Measurements from ENCODE around the gene UTP3.

UTP3 gene

DNA sequence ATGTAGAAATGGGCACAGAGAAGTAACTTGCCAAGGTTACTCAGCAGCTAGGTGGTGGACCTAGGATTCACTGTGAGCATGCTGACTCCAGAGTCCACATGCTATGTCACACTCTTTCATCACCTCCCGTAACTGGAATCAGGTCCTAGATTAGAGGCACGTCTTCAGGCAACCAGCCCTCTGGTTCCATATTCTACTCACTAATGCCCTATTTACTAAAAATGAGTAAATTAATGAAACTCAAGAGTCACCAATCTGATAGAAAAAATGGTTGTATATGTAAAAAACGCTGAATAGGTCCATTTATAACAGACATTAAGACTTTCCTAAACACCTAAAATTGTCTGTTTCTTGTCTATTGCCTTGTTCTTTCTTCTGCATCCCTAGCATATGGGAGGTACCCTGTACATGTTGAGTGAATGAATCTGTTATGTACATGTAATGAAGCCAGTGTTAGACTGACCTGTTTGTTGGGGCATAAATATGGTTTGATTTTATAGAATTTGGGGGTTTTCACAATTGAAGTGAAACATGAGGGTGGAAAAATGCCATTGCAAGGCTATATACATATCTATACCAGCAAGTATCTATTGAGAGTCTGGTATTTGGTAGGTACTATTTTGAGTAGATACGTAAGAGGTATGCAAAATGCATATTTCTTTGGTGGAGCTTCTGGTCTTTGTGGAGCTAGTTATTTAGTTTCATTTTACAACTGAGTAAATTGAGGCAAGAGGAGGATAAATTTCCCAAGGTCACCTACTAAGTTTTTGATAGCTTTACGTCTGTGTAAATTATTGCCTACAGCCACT, 26.0 kb downstream of the UTP3 start:
- no peak overlapping the region for H4K91ac ChIP-seq (ENCODE audit: low read depth, low read length, poor library complexity)
- H3K14ac ChIP-seq (ENCODE audit: low read length): no peak overlapping the region
- no peak overlapping the region for H2AFZ ChIP-seq (ENCODE audit: low read length)
- no peaks in the 10 kb centered on the region for H3K36me3 ChIP-seq (replicated peaks in 1 of 2; ENCODE audit: control insufficient read depth in 2 of 2, insufficient read depth in 2 of 2, low read length in 2 of 2)
- no peak overlapping the region for H3K9ac ChIP-seq (ENCODE audit: low read depth, low read length, poor library complexity)
- no peak overlapping the region for H3K23ac ChIP-seq (ENCODE audit: low read depth, low read length, poor library complexity)
- no peak overlapping the region for H3K4me2 ChIP-seq (ENCODE audit: insufficient read depth, low read length, poor library complexity, severe bottlenecking)
- H2AK5ac ChIP-seq (ENCODE audit: low read depth, low read length): no peak overlapping the region
- no peaks in the 10 kb centered on the region for H3K9me3 ChIP-seq (replicated peaks in 1 of 2; ENCODE audit: control insufficient read depth in 2 of 2, insufficient read depth in 1 of 2, low read depth in 1 of 2, low read length in 2 of 2)
- H3K18ac ChIP-seq (ENCODE audit: low read length): no peak overlapping the region
- no peak for DNase-seq (ENCODE audit: low spot score)
- WGBS, 2 donors (ENCODE audit: extremely low coverage in 2 of 2, insufficient read length in 2 of 2, insufficient replicate concordance in 1 of 2): no CpG with 5 or more reads among the region's 5 CpGs
- no peak overlapping the region for H3K4ac ChIP-seq (ENCODE audit: low read length)
- peaks cover 5% of the 10 kb centered on the region for H3K79me1 ChIP-seq (ENCODE audit: low read depth, low read length)
- H3K27me3 ChIP-seq (ENCODE audit: control insufficient read depth in 3 of 3, insufficient read depth in 3 of 3, low read depth in 1 of 3, low read length in 3 of 3): no peaks in the 10 kb centered on the region
- H2BK12ac ChIP-seq (ENCODE audit: low read length): no peak overlapping the region
- H3K27ac ChIP-seq (replicated peaks; ENCODE audit: low read length): no peak overlapping the region
- H3K4me3 ChIP-seq (ENCODE audit: low read length in 2 of 2): no peak overlapping the region
- H3K4me1 ChIP-seq (ENCODE audit: control insufficient read depth in 2 of 2, insufficient read depth in 1 of 2, low read depth in 1 of 2, low read length in 2 of 2): peaks cover 5 to 9% of the 10 kb centered on the region in 2 donors
- no peak overlapping the region for H2BK15ac ChIP-seq (ENCODE audit: low read length)
- no peak overlapping the region for H2BK5ac ChIP-seq (ENCODE audit: low read length)
- no peak overlapping the region for H4K8ac ChIP-seq (ENCODE audit: low read depth, low read length)
- H2BK120ac ChIP-seq (ENCODE audit: low read depth, low read length): no peak overlapping the region

DNA sequence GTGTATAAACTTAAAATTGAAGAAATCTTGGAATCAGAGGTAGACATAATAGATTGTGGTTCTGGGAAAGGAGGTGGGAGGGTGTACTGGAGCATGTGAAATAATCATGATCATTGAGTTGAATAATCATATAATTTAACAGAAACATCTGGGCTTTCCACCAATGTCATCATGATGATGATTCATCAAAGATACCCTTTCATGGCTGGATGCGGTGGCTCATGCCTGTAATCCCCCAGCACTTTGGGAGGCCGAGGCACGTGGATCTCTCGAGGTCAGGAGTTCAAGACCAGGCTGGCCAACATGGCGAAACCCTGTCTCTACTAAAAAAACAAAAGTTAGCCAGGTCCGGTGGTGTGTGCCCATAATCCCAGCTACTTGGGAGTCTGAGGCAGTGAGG, 26.8 kb downstream of the UTP3 start:
- no peak overlapping the region for H3K18ac ChIP-seq (ENCODE audit: low read length)
- no peak overlapping the region for H2AFZ ChIP-seq (ENCODE audit: low read length)
- no peaks in the 10 kb centered on the region for H3K27me3 ChIP-seq (ENCODE audit: control insufficient read depth in 3 of 3, insufficient read depth in 3 of 3, low read depth in 1 of 3, low read length in 3 of 3)
- H2BK15ac ChIP-seq (ENCODE audit: low read length): no peak overlapping the region
- H3K4me1 ChIP-seq (ENCODE audit: control insufficient read depth in 2 of 2, insufficient read depth in 1 of 2, low read depth in 1 of 2, low read length in 2 of 2): peaks cover 3% of the 10 kb centered on the region in 2 donors
- H3K4me3 ChIP-seq (ENCODE audit: low read length in 2 of 2): no peak overlapping the region
- peaks cover 5% of the 10 kb centered on the region for H3K79me1 ChIP-seq (ENCODE audit: low read depth, low read length)
- no peak overlapping the region for H2BK12ac ChIP-seq (ENCODE audit: low read length)
- no peak overlapping the region for H4K91ac ChIP-seq (ENCODE audit: low read depth, low read length, poor library complexity)
- no peak for DNase-seq (ENCODE audit: low spot score)
- H3K9me3 ChIP-seq (replicated peaks in 1 of 2; ENCODE audit: control insufficient read depth in 2 of 2, insufficient read depth in 1 of 2, low read depth in 1 of 2, low read length in 2 of 2): no peaks in the 10 kb centered on the region
- H4K8ac ChIP-seq (ENCODE audit: low read depth, low read length): no peak overlapping the region
- no peak overlapping the region for H2BK5ac ChIP-seq (ENCODE audit: low read length)
- H3K4me2 ChIP-seq (ENCODE audit: insufficient read depth, low read length, poor library complexity, severe bottlenecking): no peak overlapping the region
- no peak overlapping the region for H3K27ac ChIP-seq (replicated peaks; ENCODE audit: low read length)
- no peak overlapping the region for H3K23ac ChIP-seq (ENCODE audit: low read depth, low read length, poor library complexity)
- H3K14ac ChIP-seq (ENCODE audit: low read length): no peak overlapping the region
- no peak overlapping the region for H2BK120ac ChIP-seq (ENCODE audit: low read depth, low read length)
- no peak overlapping the region for H3K9ac ChIP-seq (ENCODE audit: low read depth, low read length, poor library complexity)
- H3K36me3 ChIP-seq (replicated peaks in 1 of 2; ENCODE audit: control insufficient read depth in 2 of 2, insufficient read depth in 2 of 2, low read length in 2 of 2): no peaks in the 10 kb centered on the region
- no peak overlapping the region for H3K4ac ChIP-seq (ENCODE audit: low read length)
- WGBS, 2 donors (ENCODE audit: extremely low coverage in 2 of 2, insufficient read length in 2 of 2, insufficient replicate concordance in 1 of 2): no CpG with 5 or more reads among the region's 6 CpGs
- H2AK5ac ChIP-seq (ENCODE audit: low read depth, low read length): no peak overlapping the region

DNA sequence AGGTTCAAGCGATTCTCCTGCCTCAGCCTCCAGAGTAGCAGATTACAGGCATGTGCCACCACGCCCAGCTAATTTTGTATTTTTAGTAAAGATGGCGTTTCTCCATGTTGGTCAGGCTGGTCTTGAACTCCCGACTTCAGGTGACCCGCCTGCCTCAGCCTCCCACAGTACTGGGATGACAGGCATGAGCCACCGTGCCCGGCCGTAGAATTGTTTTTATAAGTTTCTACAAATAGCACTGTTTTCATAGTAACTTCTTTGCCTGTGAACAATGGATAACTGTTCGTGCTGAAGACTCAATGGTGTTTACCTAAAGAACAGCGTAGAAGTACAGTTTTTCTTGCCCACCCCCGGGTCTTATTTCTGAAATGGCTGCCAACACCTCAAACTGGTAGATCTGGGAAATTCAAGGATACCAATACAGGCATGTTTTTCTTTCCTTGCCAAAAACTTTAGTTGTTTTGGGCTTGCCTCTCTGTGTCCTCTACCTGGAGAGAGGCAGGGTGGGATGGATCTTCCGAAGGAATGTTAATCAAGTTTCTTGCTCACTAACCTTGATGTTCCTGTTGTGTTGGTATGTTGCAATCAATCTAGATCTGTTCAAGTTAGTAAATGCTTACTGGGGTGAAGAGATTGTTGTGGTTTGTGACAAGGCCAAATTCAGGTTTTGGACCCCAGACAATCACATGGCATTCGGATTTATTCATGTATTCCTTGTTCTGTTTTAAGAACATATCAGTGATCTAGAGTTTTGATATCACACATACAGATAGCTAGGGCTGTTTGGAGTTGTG, 30.7 kb downstream of the UTP3 start:
- Histone ChIP-seq H3K9ac (ENCODE audit: low read depth, low read length, poor library complexity) (no peak overlapping the region), H3K14ac (ENCODE audit: low read length) (no peak overlapping the region), H4K91ac (ENCODE audit: low read depth, low read length, poor library complexity) (no peak overlapping the region), H3K18ac (ENCODE audit: low read length) (no peak overlapping the region), H2BK12ac (ENCODE audit: low read length) (no peak overlapping the region), H3K79me1 (ENCODE audit: low read depth, low read length) (peaks cover 5% of the 10 kb centered on the region), H2AK5ac (ENCODE audit: low read depth, low read length) (no peak overlapping the region), H3K4me3 (ENCODE audit: low read length in 2 of 2) (no peak overlapping the region), H3K4me2 (ENCODE audit: insufficient read depth, low read length, poor library complexity, severe bottlenecking) (no peak overlapping the region), H3K27me3 (ENCODE audit: control insufficient read depth in 3 of 3, insufficient read depth in 3 of 3, low read depth in 1 of 3, low read length in 3 of 3) (no peaks in the 10 kb centered on the region), H3K4me1 (ENCODE audit: control insufficient read depth in 2 of 2, insufficient read depth in 1 of 2, low read depth in 1 of 2, low read length in 2 of 2) (peaks cover 8 to 9% of the 10 kb centered on the region in 2 donors), H2BK5ac (ENCODE audit: low read length) (no peak overlapping the region), H3K9me3 (replicated peaks in 1 of 2; ENCODE audit: control insufficient read depth in 2 of 2, insufficient read depth in 1 of 2, low read depth in 1 of 2, low read length in 2 of 2) (no peaks in the 10 kb centered on the region), H2BK120ac (ENCODE audit: low read depth, low read length) (no peak overlapping the region), H4K8ac (ENCODE audit: low read depth, low read length) (no peak overlapping the region), H3K4ac (ENCODE audit: low read length) (no peak overlapping the region), H2BK15ac (ENCODE audit: low read length) (no peak overlapping the region), H2AFZ (ENCODE audit: low read length) (no peak overlapping the region), H3K36me3 (replicated peaks in 1 of 2; ENCODE audit: control insufficient read depth in 2 of 2, insufficient read depth in 2 of 2, low read length in 2 of 2) (no peaks in the 10 kb centered on the region), H3K27ac (replicated peaks; ENCODE audit: low read length) (no peak overlapping the region), H3K23ac (ENCODE audit: low read depth, low read length, poor library complexity) (no peak overlapping the region)
- no peak for DNase-seq (ENCODE audit: low spot score)
- no CpG with 5 or more reads among the region's 13 CpGs for WGBS, 2 donors (ENCODE audit: extremely low coverage in 2 of 2, insufficient read length in 2 of 2, insufficient replicate concordance in 1 of 2)

DNA sequence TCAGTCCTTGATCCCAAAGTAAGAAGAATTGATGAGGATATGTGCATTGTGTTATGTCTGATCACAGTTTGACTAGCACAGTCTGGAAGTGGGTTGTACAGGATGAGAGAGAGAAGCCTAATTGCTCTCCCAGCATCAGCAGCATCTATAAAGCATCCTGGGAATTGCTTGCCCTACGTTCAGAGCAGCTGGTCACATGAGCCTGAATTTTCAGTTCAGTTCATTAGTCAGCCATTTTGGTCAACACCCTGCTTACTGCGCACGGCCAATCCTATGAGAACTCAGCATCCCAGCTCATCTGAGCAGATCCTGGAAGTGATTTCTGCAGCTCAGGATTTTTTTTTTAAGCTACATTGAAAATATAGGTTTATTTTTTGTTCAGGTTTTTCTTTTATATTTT, 33.4 kb downstream of the UTP3 start, which contains the start of gene RUFY3:
TSS of gene RUFY3 (plus strand) at position 218 of the 400 bp plus-strand sequence. CDS start 610 bp downstream, outside the sequence.
- H4K8ac ChIP-seq (ENCODE audit: low read depth, low read length): no peak within 1 kb of the TSS
- no CpG with 5 or more reads among the region's 3 CpGs for WGBS, 2 donors (ENCODE audit: extremely low coverage in 2 of 2, insufficient read length in 2 of 2, insufficient replicate concordance in 1 of 2)
- peak within 1 kb of the TSS; percentile 19 for H2AFZ ChIP-seq (ENCODE audit: low read length)
- H3K4me1 ChIP-seq (ENCODE audit: control insufficient read depth in 2 of 2, insufficient read depth in 1 of 2, low read depth in 1 of 2, low read length in 2 of 2): peaks cover 8 to 9% of the 10 kb centered on the region in 2 donors
- no peak for DNase-seq (ENCODE audit: low spot score)
- no peak within 1 kb of the TSS for H3K14ac ChIP-seq (ENCODE audit: low read length)
- no peaks in the 10 kb centered on the region for H3K27me3 ChIP-seq (ENCODE audit: control insufficient read depth in 3 of 3, insufficient read depth in 3 of 3, low read depth in 1 of 3, low read length in 3 of 3)
- peak within 1 kb of the TSS; percentile 5 for H3K27ac ChIP-seq (replicated peaks; ENCODE audit: low read length)
- H2BK120ac ChIP-seq (ENCODE audit: low read depth, low read length): no peak within 1 kb of the TSS
- H3K4me2 ChIP-seq (ENCODE audit: insufficient read depth, low read length, poor library complexity, severe bottlenecking): no peak within 1 kb of the TSS
- no peak within 1 kb of the TSS for H3K9ac ChIP-seq (ENCODE audit: low read depth, low read length, poor library complexity)
- no peaks in the 10 kb centered on the region for H3K79me1 ChIP-seq (ENCODE audit: low read depth, low read length)
- no peak within 1 kb of the TSS for H3K23ac ChIP-seq (ENCODE audit: low read depth, low read length, poor library complexity)
- no peak within 1 kb of the TSS for H3K18ac ChIP-seq (ENCODE audit: low read length)
- no peak within 1 kb of the TSS for H4K91ac ChIP-seq (ENCODE audit: low read depth, low read length, poor library complexity)
- H2BK12ac ChIP-seq (ENCODE audit: low read length): no peak within 1 kb of the TSS
- H3K9me3 ChIP-seq (replicated peaks in 1 of 2; ENCODE audit: control insufficient read depth in 2 of 2, insufficient read depth in 1 of 2, low read depth in 1 of 2, low read length in 2 of 2): no peaks in the 10 kb centered on the region
- H2BK5ac ChIP-seq (ENCODE audit: low read length): no peak within 1 kb of the TSS
- H3K36me3 ChIP-seq (replicated peaks in 1 of 2; ENCODE audit: control insufficient read depth in 2 of 2, insufficient read depth in 2 of 2, low read length in 2 of 2): peaks cover 0 to 23% of the 10 kb centered on the region in 2 donors
- H2BK15ac ChIP-seq (ENCODE audit: low read length): no peak within 1 kb of the TSS
- no peak within 1 kb of the TSS for H2AK5ac ChIP-seq (ENCODE audit: low read depth, low read length)
- H3K4me3 ChIP-seq (ENCODE audit: low read length in 2 of 2): peak within 1 kb of the TSS; percentile 51 to 55
- H3K4ac ChIP-seq (ENCODE audit: low read length): no peak within 1 kb of the TSS

Measured in neuronal stem cell (in vitro differentiated cells).